ENCODE measurements around the gene CTTNBP2.

The CTTNBP2 gene

DNA sequence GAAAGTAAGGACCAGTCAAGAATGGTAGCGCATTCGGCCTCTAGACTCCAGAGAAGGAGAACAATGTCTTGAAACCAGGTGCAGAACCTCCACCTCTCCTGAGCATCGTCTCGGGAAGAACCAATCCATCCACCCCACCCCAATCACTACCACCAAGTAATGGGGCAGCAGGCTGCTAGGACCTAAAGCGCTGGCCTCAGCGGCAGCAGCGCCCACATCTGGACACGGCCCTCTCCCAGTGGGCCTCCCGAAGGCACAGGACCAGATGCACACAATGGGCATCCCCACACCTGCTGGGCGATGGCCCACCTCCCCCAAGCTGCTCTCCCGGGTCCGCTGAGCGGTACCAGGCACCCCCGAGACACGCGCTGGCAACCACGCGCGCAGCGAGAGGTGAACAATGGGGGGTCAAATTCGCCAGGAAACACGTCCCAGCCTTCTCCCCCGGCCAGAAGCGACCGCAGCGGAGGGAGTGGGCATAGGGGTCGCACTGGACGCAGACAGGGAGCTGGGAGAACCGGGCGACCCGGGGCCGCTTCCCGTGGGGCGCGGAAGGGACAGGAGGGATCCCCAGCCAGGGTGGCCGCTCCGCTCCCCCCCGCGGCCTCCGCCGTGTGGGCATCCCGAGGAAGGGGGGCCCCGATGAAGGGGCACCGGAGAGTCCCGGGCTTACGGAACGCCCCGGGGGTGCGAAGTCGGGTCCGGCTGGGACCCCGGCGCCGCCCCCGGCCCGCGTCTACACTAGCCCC, 506 bp downstream of the CTTNBP2 start:
- H3K4me3 ChIP-seq (ENCODE audit: low read depth, low read length), result peak overlapping the region; percentile 77

DNA sequence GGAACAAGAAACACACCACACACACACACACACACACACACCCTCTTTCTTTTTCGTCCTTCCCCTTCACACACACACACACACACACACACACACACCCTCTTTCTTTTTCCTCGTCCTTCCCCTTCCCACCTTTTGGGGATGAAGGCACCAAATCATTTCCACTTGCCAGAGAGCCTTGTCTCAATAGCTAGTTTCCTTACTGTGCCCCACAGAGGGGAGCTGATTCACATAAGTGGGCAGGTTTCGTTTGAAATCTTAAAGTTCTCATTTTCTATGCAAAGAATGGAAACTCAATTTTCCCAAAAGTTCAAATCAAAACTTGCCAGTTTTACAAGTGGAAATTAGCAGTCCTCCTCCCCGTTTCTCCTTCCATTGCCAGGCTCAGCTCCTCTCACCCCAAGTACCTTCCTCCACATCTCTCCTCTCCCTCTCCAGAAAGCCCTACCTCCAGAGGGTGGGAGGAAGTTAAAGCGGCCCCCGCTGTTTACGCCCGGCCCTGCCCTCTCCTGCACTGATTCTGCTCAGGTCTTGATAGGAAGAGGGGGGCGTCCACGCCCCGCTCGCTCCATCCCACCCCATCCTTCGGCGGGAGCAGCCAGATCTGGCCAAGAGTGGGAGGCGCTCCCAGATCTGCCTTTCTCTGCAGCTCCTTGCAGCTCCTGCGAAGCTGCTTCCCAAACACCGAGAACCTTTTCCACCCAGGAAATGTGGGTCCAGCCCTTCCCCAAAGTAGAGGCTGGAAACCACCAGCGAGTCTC, 1.3 kb downstream of the CTTNBP2 start:
- H3K4me3 ChIP-seq (ENCODE audit: low read depth, low read length), result peak overlapping the region; percentile 77

DNA sequence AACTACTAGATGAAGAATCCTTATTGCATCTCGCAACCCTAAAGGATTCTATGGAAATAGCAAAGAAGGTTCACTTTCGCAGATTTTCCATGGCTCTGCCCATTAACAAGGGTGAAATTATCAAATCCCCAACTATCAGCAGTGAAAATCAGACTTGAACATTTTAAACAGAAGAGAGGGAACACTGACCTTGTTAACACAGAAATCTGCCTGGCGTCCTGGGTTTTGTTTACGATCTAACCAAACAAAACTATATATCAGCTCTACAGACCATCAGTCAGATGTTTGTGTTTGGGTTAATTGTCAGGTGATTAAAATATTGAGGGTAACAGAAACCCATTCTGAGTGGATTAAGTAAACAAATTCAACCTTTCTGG, 1.9 kb downstream of the CTTNBP2 start:
- peak overlapping the region; percentile 77 for H3K4me3 ChIP-seq (ENCODE audit: low read depth, low read length)

GRCh38 chr7:117870448-117871130, 2.7 kb downstream of the CTTNBP2 start:
- no peak overlapping the region for H3K4me3 ChIP-seq (ENCODE audit: low read depth, low read length)

DNA sequence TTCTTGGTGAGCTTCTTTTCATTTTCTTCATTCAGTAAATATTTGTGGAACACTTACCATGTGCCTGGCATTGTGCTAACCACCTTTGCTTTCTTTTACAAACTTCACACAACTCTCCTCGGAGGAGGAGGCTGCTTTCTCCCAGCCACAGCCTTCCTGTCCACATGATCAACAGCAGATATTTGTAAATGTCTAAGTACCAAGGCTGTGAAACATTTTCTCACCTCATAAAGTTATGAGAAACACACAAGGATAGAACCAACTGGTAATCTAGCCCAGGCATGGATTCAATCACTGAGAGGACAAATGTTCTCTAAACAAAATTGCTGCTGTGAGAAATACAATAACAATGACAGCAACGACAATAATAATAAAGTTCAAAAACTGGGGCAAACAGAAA, 3.9 kb downstream of the CTTNBP2 start:
- no peak overlapping the region for H3K4me3 ChIP-seq (ENCODE audit: low read depth, low read length)

DNA sequence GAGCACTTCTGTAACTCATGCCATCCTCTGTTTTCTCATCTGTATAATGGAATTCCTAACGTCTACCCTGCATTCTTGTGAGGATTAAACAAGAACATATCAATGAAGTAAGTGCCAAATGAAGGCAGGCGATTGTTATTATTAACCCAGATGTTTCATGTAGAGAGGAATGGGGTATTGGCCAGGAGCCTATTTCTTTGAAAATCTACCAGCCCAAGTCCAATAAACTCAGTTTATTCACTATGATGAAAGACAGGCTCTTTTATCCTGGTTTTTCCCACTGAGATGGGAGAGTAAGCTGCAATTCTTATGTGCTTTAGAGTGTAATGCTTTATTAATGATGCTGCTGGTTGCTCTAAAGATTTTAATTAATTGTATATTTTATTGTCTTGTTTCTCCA, 9.6 kb downstream of the CTTNBP2 start:
- no peak overlapping the region for H3K4me3 ChIP-seq (ENCODE audit: low read depth, low read length)

DNA sequence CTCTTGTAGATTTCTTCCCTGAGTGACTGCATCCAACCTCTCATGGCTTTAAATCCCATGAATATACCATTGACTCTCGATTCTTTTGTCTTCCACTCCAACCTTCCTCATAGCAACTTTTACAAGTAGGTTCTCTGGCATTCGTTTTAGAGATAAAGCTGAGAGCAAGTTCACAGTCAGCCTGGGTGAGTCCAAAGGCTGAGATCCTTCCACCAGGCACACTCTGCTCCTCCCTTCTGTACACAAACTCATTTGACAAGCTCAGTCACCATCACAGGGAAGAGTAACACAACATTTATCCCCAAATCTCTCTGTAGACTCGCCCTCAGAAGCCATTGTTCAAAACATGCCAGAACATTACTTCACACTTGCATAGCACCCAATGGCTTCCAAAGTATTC, 10.9 kb downstream of the CTTNBP2 start:
- H3K4me3 ChIP-seq (ENCODE audit: low read depth, low read length), result no peak overlapping the region

DNA sequence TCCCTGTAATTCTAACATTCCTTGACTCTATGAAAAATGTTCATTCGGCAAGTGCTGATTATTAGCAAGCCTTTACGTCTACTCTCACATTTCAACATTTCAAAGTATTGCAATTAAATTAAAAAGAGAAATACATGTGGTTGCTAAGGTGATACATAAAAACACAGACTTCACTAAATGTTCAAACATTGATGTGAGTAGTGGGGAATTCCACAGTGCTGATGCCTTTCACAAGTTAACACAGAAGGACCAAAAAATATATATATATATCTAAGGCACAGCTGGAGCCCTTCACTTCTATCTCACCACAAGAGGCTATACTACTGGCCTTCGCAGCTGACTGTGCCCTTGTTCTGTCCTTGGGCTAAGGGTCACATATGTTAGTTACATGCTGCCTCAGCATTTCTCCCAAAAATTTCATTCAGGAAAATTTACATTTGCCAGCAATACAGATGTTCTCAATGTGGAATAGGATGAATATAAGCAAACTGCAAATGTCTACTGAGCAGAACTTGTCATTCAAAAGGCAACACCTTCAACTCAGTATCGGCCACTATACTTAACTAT, 13.9 kb downstream of the CTTNBP2 start:
- no peak overlapping the region for H3K4me3 ChIP-seq (ENCODE audit: low read depth, low read length)

DNA sequence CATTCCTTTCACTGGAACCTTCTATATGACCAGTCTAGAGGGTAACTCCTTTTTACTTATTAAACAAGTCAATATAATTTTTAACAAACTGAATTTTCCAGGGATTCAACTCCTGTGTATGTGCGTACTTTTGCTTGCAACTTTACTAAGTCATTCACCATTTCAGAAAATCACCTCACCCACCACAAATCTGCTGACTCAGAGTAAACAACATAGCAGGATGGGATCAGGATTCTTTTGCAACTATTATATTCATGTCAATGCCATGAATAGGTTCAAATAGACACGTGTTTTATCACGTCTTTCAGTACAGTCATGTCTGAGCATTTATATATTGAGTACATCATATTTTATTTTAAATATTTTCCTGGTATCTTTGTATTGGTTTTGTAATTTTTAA, 14.5 kb downstream of the CTTNBP2 start:
- H3K4me3 ChIP-seq (ENCODE audit: low read depth, low read length), result no peak overlapping the region

DNA sequence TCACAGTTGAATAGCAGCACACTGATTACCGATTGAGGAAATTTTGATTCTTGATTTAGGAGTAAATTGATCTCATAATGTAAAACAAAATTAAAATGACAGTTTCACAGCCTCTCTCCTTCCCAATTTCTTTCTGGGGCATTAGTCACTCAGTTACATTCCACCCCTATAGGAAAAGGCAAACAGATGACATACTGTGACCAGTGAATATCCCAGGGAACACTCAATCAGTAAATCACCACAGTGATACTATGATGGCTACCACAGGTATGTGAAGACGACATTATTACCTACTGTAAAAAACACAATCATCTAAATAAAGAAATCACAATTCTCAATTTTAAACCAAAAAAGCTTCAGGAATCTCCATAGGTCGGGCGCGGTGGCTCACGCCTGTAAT, 15.5 kb downstream of the CTTNBP2 start:
- no peak overlapping the region for H3K4me3 ChIP-seq (ENCODE audit: low read depth, low read length)

GRCh38 chr7:117856196-117856595, 17.0 kb downstream of the CTTNBP2 start:
- no peak overlapping the region for H3K4me3 ChIP-seq (ENCODE audit: low read depth, low read length)

DNA sequence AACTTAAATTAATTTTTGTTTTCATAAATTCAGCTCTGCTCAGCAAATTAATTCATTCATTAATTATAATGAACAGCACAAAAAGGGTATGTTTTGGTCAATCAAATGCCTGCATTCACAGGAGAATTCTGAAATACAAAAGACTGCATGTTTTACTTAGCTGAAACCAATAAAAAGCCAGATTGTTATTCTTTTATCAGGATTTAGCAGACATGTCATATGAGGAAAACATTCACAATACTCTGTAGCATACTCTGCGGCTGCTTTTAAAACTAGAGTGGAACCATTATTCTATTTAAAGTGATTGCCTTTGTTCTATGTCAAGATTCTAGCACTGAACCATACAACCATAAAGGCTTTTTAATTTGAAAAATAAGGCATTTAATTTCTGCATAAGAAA, 19.1 kb downstream of the CTTNBP2 start:
- no peak overlapping the region for H3K4me3 ChIP-seq (ENCODE audit: low read depth, low read length)

DNA sequence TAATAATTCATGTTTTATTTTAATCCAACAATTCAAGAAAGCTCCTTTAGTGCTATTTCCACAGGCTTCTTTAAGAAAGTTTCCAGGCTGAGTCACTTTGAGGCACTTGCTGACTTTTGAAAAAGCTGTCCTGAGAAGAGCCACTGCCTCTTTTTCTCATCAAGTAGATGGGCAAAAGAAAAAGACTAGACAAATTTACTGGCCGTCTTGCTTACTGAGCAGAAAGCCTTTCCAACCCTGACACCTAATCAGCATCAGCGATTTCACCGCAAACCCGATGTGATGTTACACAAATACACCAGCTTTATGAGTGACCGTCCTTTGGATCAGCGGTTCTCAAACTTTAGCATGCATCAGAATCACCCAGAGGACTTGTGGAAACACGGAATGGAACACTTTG, 24.3 kb downstream of the CTTNBP2 start:
- no peak overlapping the region for H3K4me3 ChIP-seq (ENCODE audit: low read depth, low read length)

DNA sequence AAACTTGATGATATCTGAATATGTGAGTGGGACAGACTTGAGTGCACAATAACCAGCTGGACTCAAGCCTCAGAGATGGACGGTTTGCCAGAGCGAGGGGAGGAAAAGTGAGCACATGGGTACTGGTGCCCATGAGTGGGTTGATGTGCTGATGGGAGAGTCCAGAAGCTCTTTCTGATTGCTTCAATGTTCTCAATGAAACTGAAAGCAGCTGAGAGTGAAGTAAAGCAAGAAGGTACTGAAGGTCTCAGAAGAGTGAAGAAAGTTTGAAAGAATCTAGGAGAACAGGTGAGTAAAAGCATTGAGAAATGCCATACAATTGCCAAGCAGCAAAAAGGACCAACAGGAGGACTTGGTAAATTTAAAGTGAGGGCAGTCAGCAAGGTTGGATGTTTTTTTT, 28.6 kb downstream of the CTTNBP2 start:
- H3K4me3 ChIP-seq (ENCODE audit: low read depth, low read length), result no peak overlapping the region

DNA sequence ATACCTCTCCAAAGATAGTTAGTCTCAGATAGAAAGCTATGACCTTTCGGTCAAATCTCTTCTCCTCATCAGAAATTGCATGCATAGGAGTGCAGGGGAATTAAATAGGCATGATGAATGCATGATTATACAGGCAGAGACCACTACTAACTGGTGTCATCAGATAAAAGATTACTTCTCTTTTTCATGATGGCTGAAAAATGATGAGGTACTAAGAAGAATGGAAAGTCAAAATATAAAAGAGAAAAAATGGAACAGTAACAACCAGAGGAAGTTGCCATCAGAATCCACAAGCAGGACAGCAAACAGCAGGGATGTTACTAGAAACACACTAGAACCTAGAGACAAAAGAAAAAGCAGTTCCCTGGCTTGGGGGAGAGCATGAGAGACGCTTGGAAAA, 31.6 kb downstream of the CTTNBP2 start:
- H3K4me3 ChIP-seq (ENCODE audit: low read depth, low read length), result no peak overlapping the region

DNA sequence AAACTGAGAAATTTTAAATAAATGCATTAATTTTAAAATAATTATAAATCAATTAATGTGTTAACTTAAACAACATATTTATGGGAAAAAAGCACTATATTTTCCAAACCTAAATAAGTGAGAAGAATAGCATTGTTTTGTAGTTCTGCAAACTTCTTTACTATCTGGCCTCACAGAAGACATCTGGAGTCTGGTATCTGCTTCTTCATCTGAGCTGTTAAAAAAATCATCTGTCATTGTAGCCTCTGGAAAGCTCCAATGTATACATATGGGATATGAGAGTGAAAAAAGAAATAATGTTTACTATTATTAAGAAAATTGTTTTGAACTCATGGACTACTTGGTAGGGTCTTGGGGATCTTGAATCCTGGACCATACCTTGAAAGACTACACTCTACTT, 32.2 kb downstream of the CTTNBP2 start:
- no peak overlapping the region for H3K4me3 ChIP-seq (ENCODE audit: low read depth, low read length)

GRCh38 chr7:117839507-117839906, 33.7 kb downstream of the CTTNBP2 start:
- H3K4me3 ChIP-seq (ENCODE audit: low read depth, low read length), result no peak overlapping the region

GRCh38 chr7:117837841-117838240, 35.4 kb downstream of the CTTNBP2 start:
- no peak overlapping the region for H3K4me3 ChIP-seq (ENCODE audit: low read depth, low read length)

- no peak overlapping the region for H3K4me3 ChIP-seq (ENCODE audit: low read depth, low read length)
Measured at GRCh38 chr7:117835016-117835664, 38.1 kb downstream of the CTTNBP2 start.

DNA sequence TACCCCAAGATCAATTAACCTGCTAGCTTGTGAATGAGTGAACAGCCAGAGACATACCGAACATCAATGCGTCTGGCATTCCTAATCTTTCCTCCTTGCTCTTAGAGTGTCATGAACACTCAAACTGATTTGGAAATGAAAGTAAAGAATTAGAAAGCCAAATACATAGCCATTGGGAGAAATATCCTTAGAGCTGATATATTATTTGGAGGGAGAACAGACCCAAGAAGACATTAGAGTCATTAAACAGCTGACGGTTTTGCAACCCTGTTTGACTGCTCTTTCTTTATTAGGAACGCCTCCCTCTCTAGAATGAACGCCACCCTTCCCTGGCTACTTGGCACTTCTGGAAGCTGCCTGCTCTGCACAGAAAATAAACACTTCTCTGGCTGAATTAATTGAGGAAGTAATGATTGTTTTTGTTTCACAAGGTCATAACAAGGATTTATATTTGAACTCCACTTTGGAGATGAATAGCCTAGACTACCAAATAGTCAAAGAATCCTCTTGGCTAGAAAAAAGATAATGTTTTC, 42.8 kb downstream of the CTTNBP2 start:
- no peak overlapping the region for H3K4me3 ChIP-seq (ENCODE audit: low read depth, low read length)

All from iPS-11a (cell line).